ENCODE measurements around the gene SLC2A1.

DNA sequence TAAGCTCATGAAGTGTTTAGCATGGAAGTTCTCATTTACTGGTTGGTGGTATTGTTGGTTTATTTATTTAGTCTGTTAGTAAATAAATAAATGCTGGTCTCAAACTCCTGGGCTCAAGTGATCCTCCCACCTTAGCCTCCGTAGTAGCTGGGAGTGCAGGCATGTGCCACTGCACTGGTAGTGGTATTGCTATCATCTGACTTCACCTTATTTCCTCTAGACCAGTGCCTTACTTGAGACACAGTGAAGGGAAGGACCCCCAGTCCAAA is 1.4 kb upstream of the SLC2A1 start:
- no peak for TF ChIP-seq POLR2A (IDR thresholded peaks at IDR 0.05)
- TF ChIP-seq, protein P1, sequence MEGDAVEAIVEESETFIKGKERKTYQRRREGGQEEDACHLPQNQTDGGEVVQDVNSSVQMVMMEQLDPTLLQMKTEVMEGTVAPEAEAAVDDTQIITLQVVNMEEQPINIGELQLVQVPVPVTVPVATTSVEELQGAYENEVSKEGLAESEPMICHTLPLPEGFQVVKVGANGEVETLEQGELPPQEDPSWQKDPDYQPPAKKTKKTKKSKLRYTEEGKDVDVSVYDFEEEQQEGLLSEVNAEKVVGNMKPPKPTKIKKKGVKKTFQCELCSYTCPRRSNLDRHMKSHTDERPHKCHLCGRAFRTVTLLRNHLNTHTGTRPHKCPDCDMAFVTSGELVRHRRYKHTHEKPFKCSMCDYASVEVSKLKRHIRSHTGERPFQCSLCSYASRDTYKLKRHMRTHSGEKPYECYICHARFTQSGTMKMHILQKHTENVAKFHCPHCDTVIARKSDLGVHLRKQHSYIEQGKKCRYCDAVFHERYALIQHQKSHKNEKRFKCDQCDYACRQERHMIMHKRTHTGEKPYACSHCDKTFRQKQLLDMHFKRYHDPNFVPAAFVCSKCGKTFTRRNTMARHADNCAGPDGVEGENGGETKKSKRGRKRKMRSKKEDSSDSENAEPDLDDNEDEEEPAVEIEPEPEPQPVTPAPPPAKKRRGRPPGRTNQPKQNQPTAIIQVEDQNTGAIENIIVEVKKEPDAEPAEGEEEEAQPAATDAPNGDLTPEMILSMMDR (IDR thresholded peaks at IDR 0.05), result no peak

Data from tibial nerve (tissue), 3 donors.